Activated CD4-positive, alpha-beta memory T cell treated with anti-CD3 and anti-CD28 coated beads for 36 hours (primary cell): ENCODE results near the gene CTNNA3. TPM values are rescaled to one million over a fixed set of nuclear protein-coding genes. Genes with fewer than 3 reads are reported as not detected.

ENCODE experiments used
- CTCF ChIA-PET: fragments of 350-600 bp; sonication (Branson Sonifier 250); formaldehyde crosslinking; loops from one replicate; lab custom pipeline; 2021; ENCODE audit warnings: antibody characterized with exemption, inconsistent platforms; lab: Charles Lee
- POLR2A ChIA-PET: fragments of 350-600 bp; sonication (Branson Sonifier 250); formaldehyde crosslinking; loops from one replicate; lab custom pipeline; 2021; ENCODE audit warnings: antibody characterized with exemption; lab: Charles Lee
- DNase-seq: peaks from one replicate; pipeline ENCODE4 v3.0.0-alpha.2; 2020
- H3K27ac Mint-ChIP-seq: one replicate; pipeline ENCODE4 v1.8.0; 2021; ENCODE audit warnings: mixed read lengths
- H3K27me3 Mint-ChIP-seq: one replicate; pipeline ENCODE4 v1.8.0; 2021; ENCODE audit warnings: mixed read lengths
- H3K36me3 Mint-ChIP-seq: one replicate; pipeline ENCODE4 v1.8.0; 2021; ENCODE audit warnings: mixed read lengths
- H3K4me1 Mint-ChIP-seq: one replicate; pipeline ENCODE4 v1.8.0; 2021; ENCODE audit warnings: low read depth, mixed read lengths
- H3K4me3 Mint-ChIP-seq: one replicate; pipeline ENCODE4 v1.8.0; 2021; ENCODE audit warnings: mild to moderate bottlenecking, mixed read lengths
- H3K9me3 Mint-ChIP-seq: one replicate; pipeline ENCODE4 v1.8.0; 2021; ENCODE audit warnings: mixed read lengths
- intact Hi-C: fragments of 100-400 bp; cut with micrococcal nuclease; formaldehyde crosslinking; loops from one replicate; pipeline ENCODE4 v1.15.1; 2023
- total RNA-seq, 2 experiments: library from RNA; stranded (reverse); gene quantifications; one replicate each; pipeline ENCODE4 v1.2.3, GENCODE V29; 2021

CTNNA3 gene
- total RNA-seq, 2 experiments from 2014 or later, result not detected

- intact Hi-C loops, result no loop called here
- H3K27ac Mint-ChIP-seq, result no peak overlapping the region
- CTCF ChIA-PET, result no interaction called here
- peak; percentile 41 for DNase-seq
- peaks cover 11% of the 10 kb centered on the region for H3K4me1 Mint-ChIP-seq
- no peak overlapping the region for H3K4me3 Mint-ChIP-seq
- no peaks in the 10 kb centered on the region for H3K27me3 Mint-ChIP-seq
- no peaks in the 10 kb centered on the region for H3K36me3 Mint-ChIP-seq
- H3K9me3 Mint-ChIP-seq, result peaks cover 4% of the 10 kb centered on the region
- POLR2A ChIA-PET, result no interaction called here
These were observed 1476.9 kb downstream of the CTNNA3 start for GRCh38 chr10:66218981-66219587.

GRCh38 chr10:66218289-66218688 lies 1477.7 kb downstream of the CTNNA3 start:
- H3K36me3 Mint-ChIP-seq, result no peaks in the 10 kb centered on the region
- peaks cover 4% of the 10 kb centered on the region for H3K9me3 Mint-ChIP-seq
- ChIA-PET CTCF (no interaction called here), POLR2A (no interaction called here)
- DNase-seq, result no peak
- H3K4me3 Mint-ChIP-seq, result no peak overlapping the region
- peaks cover 11% of the 10 kb centered on the region for H3K4me1 Mint-ChIP-seq
- H3K27ac Mint-ChIP-seq, result no peak overlapping the region
- no peaks in the 10 kb centered on the region for H3K27me3 Mint-ChIP-seq
- intact Hi-C loops, result no loop called here

GRCh38 chr10:66215920-66216319 lies 1480.1 kb downstream of the CTNNA3 start:
- no peak overlapping the region for H3K27ac Mint-ChIP-seq
- peaks cover 11% of the 10 kb centered on the region for H3K4me1 Mint-ChIP-seq
- H3K27me3 Mint-ChIP-seq, result no peaks in the 10 kb centered on the region
- DNase-seq, result no peak
- no peak overlapping the region for H3K4me3 Mint-ChIP-seq
- H3K36me3 Mint-ChIP-seq, result no peaks in the 10 kb centered on the region
- intact Hi-C loops, result no loop called here
- ChIA-PET POLR2A (no interaction called here), CTCF (no interaction called here)
- H3K9me3 Mint-ChIP-seq, result peaks cover 4% of the 10 kb centered on the region

GRCh38 chr10:66214721-66215404 lies 1481.1 kb downstream of the CTNNA3 start:
- no peak for DNase-seq
- peaks cover 4% of the 10 kb centered on the region for H3K9me3 Mint-ChIP-seq
- H3K4me3 Mint-ChIP-seq, result no peak overlapping the region
- intact Hi-C loops, result no loop called here
- H3K27ac Mint-ChIP-seq, result no peak overlapping the region
- H3K27me3 Mint-ChIP-seq, result no peaks in the 10 kb centered on the region
- H3K4me1 Mint-ChIP-seq, result peaks cover 11% of the 10 kb centered on the region
- POLR2A ChIA-PET, result no interaction called here
- H3K36me3 Mint-ChIP-seq, result no peaks in the 10 kb centered on the region
- CTCF ChIA-PET, result interaction anchor here (0.6 kb wide), 1 partner anchor 1006 kb away, joined by 3 read pairs; no protein-coding TSS in a partner anchor

GRCh38 chr10:66209025-66209424 lies 1487.0 kb downstream of the CTNNA3 start:
- Mint-ChIP-seq H3K4me3 (no peak overlapping the region), H3K4me1 (no peaks in the 10 kb centered on the region), H3K36me3 (no peaks in the 10 kb centered on the region), H3K27ac (no peak overlapping the region), H3K9me3 (no peaks in the 10 kb centered on the region), H3K27me3 (peaks cover 1% of the 10 kb centered on the region)
- ChIA-PET CTCF (no interaction called here), POLR2A (interaction anchor here (1.0 kb wide), 1 partner anchor 26 kb away, joined by 3 read pairs; no protein-coding TSS in a partner anchor)
- intact Hi-C loops, result no loop called here
- no peak for DNase-seq

- Mint-ChIP-seq H3K4me3 (no peak overlapping the region), H3K27ac (no peak overlapping the region), H3K4me1 (no peaks in the 10 kb centered on the region), H3K27me3 (peaks cover 1% of the 10 kb centered on the region), H3K36me3 (no peaks in the 10 kb centered on the region), H3K9me3 (no peaks in the 10 kb centered on the region)
- no peak for DNase-seq
- intact Hi-C loops, result no loop called here
- ChIA-PET CTCF (interaction anchor here (0.9 kb wide), 1 partner anchor 23 kb away, joined by 3 read pairs; no protein-coding TSS in a partner anchor), POLR2A (no interaction called here)
These were observed 1491.2 kb downstream of the CTNNA3 start for GRCh38 chr10:66204838-66205237.

GRCh38 chr10:66202101-66202500 lies 1493.9 kb downstream of the CTNNA3 start:
- no peaks in the 10 kb centered on the region for H3K4me1 Mint-ChIP-seq
- CTCF ChIA-PET, result no interaction called here
- H3K27me3 Mint-ChIP-seq, result peaks cover 1% of the 10 kb centered on the region
- POLR2A ChIA-PET, result no interaction called here
- intact Hi-C loops, result no loop called here
- no peak for DNase-seq
- H3K4me3 Mint-ChIP-seq, result no peak overlapping the region
- no peaks in the 10 kb centered on the region for H3K36me3 Mint-ChIP-seq
- no peaks in the 10 kb centered on the region for H3K9me3 Mint-ChIP-seq
- H3K27ac Mint-ChIP-seq, result no peak overlapping the region

GRCh38 chr10:66192162-66192831 lies 1503.7 kb downstream of the CTNNA3 start:
- H3K9me3 Mint-ChIP-seq, result no peaks in the 10 kb centered on the region
- H3K36me3 Mint-ChIP-seq, result no peaks in the 10 kb centered on the region
- no peak overlapping the region for H3K4me3 Mint-ChIP-seq
- peaks cover 3% of the 10 kb centered on the region for H3K4me1 Mint-ChIP-seq
- DNase-seq, result no peak
- peaks cover 2% of the 10 kb centered on the region for H3K27me3 Mint-ChIP-seq
- intact Hi-C loops, result no loop called here
- CTCF ChIA-PET, result no interaction called here
- POLR2A ChIA-PET, result no interaction called here
- H3K27ac Mint-ChIP-seq, result no peak overlapping the region

- Mint-ChIP-seq H3K36me3 (no peaks in the 10 kb centered on the region), H3K9me3 (no peaks in the 10 kb centered on the region), H3K4me3 (no peak overlapping the region), H3K27me3 (peaks cover 2% of the 10 kb centered on the region), H3K27ac (no peak overlapping the region), H3K4me1 (peaks cover 3% of the 10 kb centered on the region)
- intact Hi-C loops, result no loop called here
- DNase-seq, result no peak
- POLR2A ChIA-PET, result no interaction called here
- CTCF ChIA-PET, result no interaction called here
These were observed 1505.6 kb downstream of the CTNNA3 start for GRCh38 chr10:66190413-66190812.

- Mint-ChIP-seq H3K9me3 (no peaks in the 10 kb centered on the region), H3K36me3 (no peaks in the 10 kb centered on the region), H3K27me3 (peaks cover 2% of the 10 kb centered on the region), H3K27ac (no peak overlapping the region), H3K4me1 (peaks cover 3% of the 10 kb centered on the region), H3K4me3 (no peak overlapping the region)
- ChIA-PET CTCF (no interaction called here), POLR2A (no interaction called here)
- DNase-seq, result no peak
- intact Hi-C loops, result no loop called here
These were observed 1506.7 kb downstream of the CTNNA3 start for GRCh38 chr10:66189271-66189670.

- intact Hi-C loops, result no loop called here
- ChIA-PET POLR2A (no interaction called here), CTCF (no interaction called here)
- Mint-ChIP-seq H3K9me3 (no peaks in the 10 kb centered on the region), H3K36me3 (no peaks in the 10 kb centered on the region), H3K4me1 (peaks cover 3% of the 10 kb centered on the region), H3K4me3 (no peak overlapping the region), H3K27ac (no peak overlapping the region), H3K27me3 (no peaks in the 10 kb centered on the region)
- DNase-seq, result no peak
These were observed 1508.8 kb downstream of the CTNNA3 start for GRCh38 chr10:66187053-66187733.

- no peak overlapping the region for H3K27ac Mint-ChIP-seq
- H3K9me3 Mint-ChIP-seq, result no peaks in the 10 kb centered on the region
- intact Hi-C loops, result loop anchor here (5.0 kb wide), 1 partner anchor 1339 kb away; no protein-coding TSS in a partner anchor
- ChIA-PET CTCF (no interaction called here), POLR2A (interaction anchor here (0.9 kb wide), 1 partner anchor 26 kb away, joined by 3 read pairs; no protein-coding TSS in a partner anchor)
- no peaks in the 10 kb centered on the region for H3K27me3 Mint-ChIP-seq
- no peak for DNase-seq
- H3K4me1 Mint-ChIP-seq, result peaks cover 3% of the 10 kb centered on the region
- no peaks in the 10 kb centered on the region for H3K36me3 Mint-ChIP-seq
- no peak overlapping the region for H3K4me3 Mint-ChIP-seq
These were observed 1513.0 kb downstream of the CTNNA3 start for GRCh38 chr10:66183028-66183427.
